ENCODE results near the gene NME5.

The NME5 gene

GRCh38 chr5:138138949-138139780, at the start of gene NME5:
Gene NME5, minus strand, starts transcription at chr5:138139428. Its CDS starts 648 bp downstream, at chr5:138138780.
- H3K4me1 ChIP-seq (ENCODE audit: insufficient read depth, low read length) = no peaks in the 10 kb centered on the region
- peak within 1 kb of the TSS; percentile 47; the same call in 1 of the 2 replicates for H3K9ac ChIP-seq (ENCODE audit: low read depth, low read length)
- no peaks in the 10 kb centered on the region for H3K9me3 ChIP-seq (ENCODE audit: control insufficient read depth, insufficient read depth, low read length)
- H3K36me3 ChIP-seq (ENCODE audit: insufficient read depth, low read length) = no peaks in the 10 kb centered on the region

GRCh38 chr5:138188626-138189025, 49.4 kb upstream of the NME5 start:
- Histone ChIP-seq H3K4me1 (ENCODE audit: insufficient read depth, low read length) (no peaks in the 10 kb centered on the region), H3K9ac (ENCODE audit: low read depth, low read length) (no peak overlapping the region), H3K9me3 (ENCODE audit: control insufficient read depth, insufficient read depth, low read length) (no peaks in the 10 kb centered on the region), H3K36me3 (ENCODE audit: insufficient read depth, low read length) (peaks cover 29% of the 10 kb centered on the region)

GRCh38 chr5:138186002-138186447, 46.8 kb upstream of the NME5 start:
- H3K36me3 ChIP-seq (ENCODE audit: insufficient read depth, low read length) = peaks cover 39% of the 10 kb centered on the region
- no peaks in the 10 kb centered on the region for H3K4me1 ChIP-seq (ENCODE audit: insufficient read depth, low read length)
- H3K9ac ChIP-seq (ENCODE audit: low read depth, low read length) = no peak overlapping the region
- H3K9me3 ChIP-seq (ENCODE audit: control insufficient read depth, insufficient read depth, low read length) = no peaks in the 10 kb centered on the region

- Histone ChIP-seq H3K36me3 (ENCODE audit: insufficient read depth, low read length) (peaks cover 34% of the 10 kb centered on the region), H3K9ac (ENCODE audit: low read depth, low read length) (no peak overlapping the region), H3K9me3 (ENCODE audit: control insufficient read depth, insufficient read depth, low read length) (no peaks in the 10 kb centered on the region), H3K4me1 (ENCODE audit: insufficient read depth, low read length) (no peaks in the 10 kb centered on the region)
These were observed 43.6 kb upstream of the NME5 start for GRCh38 chr5:138182808-138183207.

GRCh38 chr5:138180841-138181240, 41.6 kb upstream of the NME5 start:
- H3K36me3 ChIP-seq (ENCODE audit: insufficient read depth, low read length) = peaks cover 21% of the 10 kb centered on the region
- H3K9me3 ChIP-seq (ENCODE audit: control insufficient read depth, insufficient read depth, low read length) = no peaks in the 10 kb centered on the region

GRCh38 chr5:138180183-138180782, 41.1 kb upstream of the NME5 start:
- Histone ChIP-seq H3K9ac (ENCODE audit: low read depth, low read length) (peak overlapping the region; percentile 81; the same call in 1 of the 2 replicates), H3K9me3 (ENCODE audit: control insufficient read depth, insufficient read depth, low read length) (no peaks in the 10 kb centered on the region), H3K36me3 (ENCODE audit: insufficient read depth, low read length) (peaks cover 16% of the 10 kb centered on the region), H3K4me1 (ENCODE audit: insufficient read depth, low read length) (no peaks in the 10 kb centered on the region)

More at GRCh38 chr5:138180841-138181240, 41.6 kb upstream of the NME5 start:
- Histone ChIP-seq H3K4me1 (ENCODE audit: insufficient read depth, low read length) (no peaks in the 10 kb centered on the region), H3K9ac (ENCODE audit: low read depth, low read length) (no peak overlapping the region)

- H3K36me3 ChIP-seq (ENCODE audit: insufficient read depth, low read length) = peaks cover 14% of the 10 kb centered on the region
- H3K9me3 ChIP-seq (ENCODE audit: control insufficient read depth, insufficient read depth, low read length) = no peaks in the 10 kb centered on the region
- peak overlapping the region; percentile 81 for H3K9ac ChIP-seq (ENCODE audit: low read depth, low read length)
These were observed 40.1 kb upstream of the NME5 start for GRCh38 chr5:138179277-138179857.

GRCh38 chr5:138178516-138179276, 39.5 kb upstream of the NME5 start, which contains the start of the genes BRD8 and KIF20A:
Gene BRD8, minus strand, starts transcription at chr5:138178630. Its CDS starts 16 bp downstream, at chr5:138178614.
Gene KIF20A, plus strand, starts transcription at chr5:138179112. Its CDS starts 569 bp downstream, at chr5:138179681.
- H3K9ac ChIP-seq (ENCODE audit: low read depth, low read length) = peak within 1 kb of the TSS; percentile 81
- H3K9me3 ChIP-seq (ENCODE audit: control insufficient read depth, insufficient read depth, low read length) = no peaks in the 10 kb centered on the region
- H3K36me3 ChIP-seq (ENCODE audit: insufficient read depth, low read length) = peaks cover 14% of the 10 kb centered on the region
- H3K4me1 ChIP-seq (ENCODE audit: insufficient read depth, low read length) = no peaks in the 10 kb centered on the region

More at GRCh38 chr5:138179277-138179857, 40.1 kb upstream of the NME5 start:
- H3K4me1 ChIP-seq (ENCODE audit: insufficient read depth, low read length) = no peaks in the 10 kb centered on the region

- peaks cover 14% of the 10 kb centered on the region for H3K36me3 ChIP-seq (ENCODE audit: insufficient read depth, low read length)
- H3K4me1 ChIP-seq (ENCODE audit: insufficient read depth, low read length) = no peaks in the 10 kb centered on the region
- H3K9me3 ChIP-seq (ENCODE audit: control insufficient read depth, insufficient read depth, low read length) = no peaks in the 10 kb centered on the region
- peak overlapping the region; percentile 81 for H3K9ac ChIP-seq (ENCODE audit: low read depth, low read length)
These were observed 38.8 kb upstream of the NME5 start for GRCh38 chr5:138177941-138178515.

GRCh38 chr5:138170299-138170698, 31.1 kb upstream of the NME5 start:
- Histone ChIP-seq H3K9me3 (ENCODE audit: control insufficient read depth, insufficient read depth, low read length) (no peaks in the 10 kb centered on the region), H3K4me1 (ENCODE audit: insufficient read depth, low read length) (no peaks in the 10 kb centered on the region), H3K9ac (ENCODE audit: low read depth, low read length) (no peak overlapping the region), H3K36me3 (ENCODE audit: insufficient read depth, low read length) (peaks cover 39% of the 10 kb centered on the region)

GRCh38 chr5:138169124-138169523, 29.9 kb upstream of the NME5 start:
- Histone ChIP-seq H3K9ac (ENCODE audit: low read depth, low read length) (no peak overlapping the region), H3K4me1 (ENCODE audit: insufficient read depth, low read length) (no peaks in the 10 kb centered on the region), H3K36me3 (ENCODE audit: insufficient read depth, low read length) (peaks cover 42% of the 10 kb centered on the region), H3K9me3 (ENCODE audit: control insufficient read depth, insufficient read depth, low read length) (no peaks in the 10 kb centered on the region)

- H3K36me3 ChIP-seq (ENCODE audit: insufficient read depth, low read length) = peaks cover 50% of the 10 kb centered on the region
- H3K9ac ChIP-seq (ENCODE audit: low read depth, low read length) = no peak overlapping the region
- H3K4me1 ChIP-seq (ENCODE audit: insufficient read depth, low read length) = no peaks in the 10 kb centered on the region
- H3K9me3 ChIP-seq (ENCODE audit: control insufficient read depth, insufficient read depth, low read length) = no peaks in the 10 kb centered on the region
These were observed 24.5 kb upstream of the NME5 start for GRCh38 chr5:138163721-138164120.

- peaks cover 34% of the 10 kb centered on the region for H3K36me3 ChIP-seq (ENCODE audit: insufficient read depth, low read length)
These were observed 21.5 kb upstream of the NME5 start for GRCh38 chr5:138160706-138161105.

More at GRCh38 chr5:138160706-138161105, 21.5 kb upstream of the NME5 start:
- Histone ChIP-seq H3K9me3 (ENCODE audit: control insufficient read depth, insufficient read depth, low read length) (no peaks in the 10 kb centered on the region), H3K9ac (ENCODE audit: low read depth, low read length) (no peak overlapping the region), H3K4me1 (ENCODE audit: insufficient read depth, low read length) (no peaks in the 10 kb centered on the region)

All from ES-I3 (cell line).